H1 (cell line): ENCODE data around the gene CACNG6. TPM values are rescaled to one million over a fixed set of nuclear protein-coding genes. Genes with fewer than 3 reads are reported as not detected.

ENCODE experiments used
- ASH2L ChIP-seq: fragments of 200-600, 300-600 bp; sonication (generic); IDR thresholded peaks from one replicate; pipeline ENCODE4 v1.7.1; 2017; ENCODE audit warnings: low read length
- CEBPB ChIP-seq: IDR thresholded peaks from 2 replicates; pipeline ENCODE4 v1.6.1; 2012; ENCODE audit warnings: low read depth, low read length
- CHD7 ChIP-seq: fragments of 300-600 bp; sonication (generic); IDR thresholded peaks from 2 replicates; pipeline ENCODE4 v1.7.1; 2012; ENCODE audit warnings: low read length, moderate library complexity, mild to moderate bottlenecking, inconsistent platforms; ENCODE audit not compliant: insufficient replicate concordance
- GABPA ChIP-seq: IDR thresholded peaks from 2 replicates; pipeline ENCODE4 v1.6.1; 2011; ENCODE audit warnings: mild to moderate bottlenecking, low read length, moderate library complexity, borderline replicate concordance; ENCODE audit not compliant: insufficient read depth
- NANOG ChIP-seq: IDR thresholded peaks from 2 replicates; pipeline ENCODE4 v1.6.1; 2011; ENCODE audit warnings: low read length, low read depth, mild to moderate bottlenecking, inconsistent platforms; ENCODE audit not compliant: insufficient read depth, poor library complexity, severe bottlenecking
- PHF8 ChIP-seq: fragments of 200-600 bp; sonication (generic); conservative IDR thresholded peaks from 2 replicates; pipeline ENCODE4 v1.7.1; 2012; ENCODE audit warnings: low read depth, mild to moderate bottlenecking, inconsistent platforms, low read length, moderate library complexity
- RBBP5 ChIP-seq: IDR thresholded peaks from 2 replicates; pipeline ENCODE4 v1.7.1; 2012; ENCODE audit warnings: low read depth, mild to moderate bottlenecking, inconsistent platforms, low read length, moderate library complexity, borderline replicate concordance
- RFX5 ChIP-seq: IDR thresholded peaks from 2 replicates; pipeline ENCODE4 v1.6.1; 2011; ENCODE audit warnings: low read depth, low read length, improper control_type of control experiment, borderline replicate concordance
- SIN3A ChIP-seq, 2 experiments: IDR thresholded peaks in 1 of 2; conservative IDR thresholded peaks in 1 of 2; 2 replicates each; pipeline ENCODE4 v1.6.1; 2011 to 2012; ENCODE audit warnings: low read length in 2 of 2, improper control_type of control experiment in 1 of 2, low read depth in 1 of 2, mild to moderate bottlenecking in 1 of 2
- SIX5 ChIP-seq: IDR thresholded peaks from 2 replicates; pipeline ENCODE4 v1.6.1; 2011; ENCODE audit warnings: mild to moderate bottlenecking, low read depth, low read length
- SP1 ChIP-seq: IDR thresholded peaks from 2 replicates; pipeline ENCODE4 v1.6.1; 2011; ENCODE audit warnings: low read depth, low read length
- TCF12 ChIP-seq: IDR thresholded peaks from 2 replicates; pipeline ENCODE4 v1.6.1; 2011; ENCODE audit warnings: low read depth, mild to moderate bottlenecking, low read length
- YY1 ChIP-seq: IDR thresholded peaks from 2 replicates; pipeline ENCODE4 v1.6.1; 2011; ENCODE audit warnings: low read depth, mild to moderate bottlenecking, low read length
- polyA plus RNA-seq, 7 experiments: library from polyadenylated mRNA; depleted of rRNA in 3 of 7; stranded (reverse) in 5 of 7; unstranded in 2 of 7; fragments of >200 nt in 5 of 7; fragments of 200-250 nt in 2 of 7; gene quantifications; 1 replicate in 5 of 7; 2 replicates in 1 of 7; 4 replicates in 1 of 7; pipeline versions ENCODE4 v1.2.1 to v1.2.3, GENCODE V29; 2011 to 2013; ENCODE audit warnings: missing spikeins in 2 of 7, mixed read lengths in 2 of 7
- total RNA-seq: library from RNA; stranded (reverse); fragmentation: NEBNext Ultra II Directional; extraction: Animal tissue kit (Norgen Biotek cat#: 25700); gene quantifications from 2 replicates; pipeline ENCODE4 v1.2.1, GENCODE V29; 2021

CACNG6 gene
- total and polyA plus RNA-seq, 2 of the 8 experiments (the other 6 are each of a cell fraction or from before 2014, with no cell fraction given): 1.2 to 1.6 TPM

- no peak for TF ChIP-seq CHD7
- no peak for TF ChIP-seq ASH2L
- no peak for TF ChIP-seq YY1
- TF ChIP-seq NANOG: no peak
- TF ChIP-seq CEBPB: no peak
- TF ChIP-seq SIN3A (conservative IDR thresholded peaks at IDR 0.05 in 1 of 2, IDR thresholded peaks at IDR 0.05 in 1 of 2; ENCODE audit: low read depth in 1 of 2, low read length in 2 of 2): no peak
- TF ChIP-seq PHF8: no peak
- TF ChIP-seq GABPA: no peak
- TF ChIP-seq SIX5: no peak
- no peak for TF ChIP-seq SP1
- no peak for TF ChIP-seq TCF12
- TF ChIP-seq RFX5: no peak
- TF ChIP-seq RBBP5: no peak
Measured at GRCh38 chr19:54047616-54048015, 56.2 kb downstream of the CACNG6 start (continued).
